Mesodermal cell (in vitro differentiated cells): Measurements from ENCODE around the gene PRRT2. TPM values are rescaled to one million over a fixed set of nuclear protein-coding genes. Genes with fewer than 3 reads are reported as not detected.
"Not testable (repeated sequence)": the region's sequence is repeated elsewhere in the genome, so short reads cannot be mapped to it uniquely, and the experiment has no call there.

Source experiments
- H3K27ac ChIP-seq: 2 replicates; pipeline ENCODE4 v1.7.0; 2013; ENCODE audit warnings: mild to moderate bottlenecking, low read depth, low read length, moderate library complexity; ENCODE audit not compliant: severe bottlenecking
- H3K36me3 ChIP-seq: 2 replicates; pipeline ENCODE4 v1.7.1; 2013; ENCODE audit warnings: mild to moderate bottlenecking, low read length, moderate library complexity; ENCODE audit not compliant: control insufficient read depth, insufficient read depth
- H3K4me1 ChIP-seq: one replicate; pipeline ENCODE4 v1.7.1; 2013; ENCODE audit warnings: mild to moderate bottlenecking, low read length; ENCODE audit not compliant: insufficient read depth, control insufficient read depth, poor library complexity, severe bottlenecking
- H3K4me3 ChIP-seq: 2 replicates; pipeline ENCODE4 v1.7.0; 2013; ENCODE audit warnings: low read length, control low read depth, mild to moderate bottlenecking; ENCODE audit not compliant: insufficient read depth, poor library complexity, severe bottlenecking; ENCODE audit errors: extremely low read depth
- H3K9me3 ChIP-seq: 2 replicates; pipeline ENCODE4 v1.7.1; 2013; ENCODE audit warnings: mild to moderate bottlenecking, low read length, moderate library complexity; ENCODE audit not compliant: control insufficient read depth
- WGBS, 2 experiments: methylation state at CpG; one replicate each; pipeline ENCODE4 v1.1.5; 2013; ENCODE audit warnings: missing lambda C conversion rate in 2 of 2; ENCODE audit not compliant: insufficient coverage in 2 of 2; 5-methylcytosine and 5-hydroxymethylcytosine counted together
- polyA plus RNA-seq, 2 experiments: library from polyadenylated mRNA; stranded (reverse); fragments of 50-300 nt; gene quantifications; one replicate each; pipeline ENCODE4 v1.2.3, GENCODE V29; 2013

The PRRT2 gene
- polyA plus RNA-seq (2013, experiment 1 of 2) = 32.8 TPM
- polyA plus RNA-seq (2013, experiment 2 of 2) = 25.6 TPM

GRCh38 chr16:29811896-29812665 is at the start of gene PRRT2:
Gene PRRT2, plus strand, starts transcription at chr16:29812193. Its CDS starts 862 bp downstream, at chr16:29813055.
- H3K4me3 ChIP-seq = peak within 1 kb of the TSS; percentile 57
- H3K4me1 ChIP-seq = peaks cover 46% of the 10 kb centered on the region
- peaks cover 25% of the 10 kb centered on the region for H3K36me3 ChIP-seq
- H3K27ac ChIP-seq = peak within 1 kb of the TSS; percentile 92
- WGBS, 2 experiments = 1 to 2% methylated on average over 44 to 46 of the region's 69 CpGs
- no peaks in the 10 kb centered on the region for H3K9me3 ChIP-seq

GRCh38 chr16:29763326-29763725 is 48.7 kb upstream of the PRRT2 start:
- no peaks in the 10 kb centered on the region for H3K9me3 ChIP-seq
- 86 to 98% methylated on average over 5 to 6 of the region's 6 CpGs for WGBS, 2 experiments
- no peaks in the 10 kb centered on the region for H3K4me1 ChIP-seq
- no peak overlapping the region for H3K4me3 ChIP-seq
- H3K36me3 ChIP-seq = no peaks in the 10 kb centered on the region
- no peak overlapping the region for H3K27ac ChIP-seq

GRCh38 chr16:29765167-29766032 is 46.6 kb upstream of the PRRT2 start:
- H3K27ac ChIP-seq = no peak overlapping the region
- WGBS, 2 experiments = 82 to 92% methylated on average over 9 to 12 of the region's 15 CpGs
- H3K4me1 ChIP-seq = no peaks in the 10 kb centered on the region
- no peaks in the 10 kb centered on the region for H3K36me3 ChIP-seq
- no peak overlapping the region for H3K4me3 ChIP-seq
- H3K9me3 ChIP-seq = no peaks in the 10 kb centered on the region

GRCh38 chr16:29766571-29766970 is 45.4 kb upstream of the PRRT2 start:
- H3K9me3 ChIP-seq = no peaks in the 10 kb centered on the region
- WGBS, 2 experiments = 100% methylated on average over 1 to 2 of the region's 3 CpGs
- no peak overlapping the region for H3K4me3 ChIP-seq
- no peaks in the 10 kb centered on the region for H3K36me3 ChIP-seq
- no peaks in the 10 kb centered on the region for H3K4me1 ChIP-seq
- no peak overlapping the region for H3K27ac ChIP-seq

GRCh38 chr16:29767062-29767461 is 44.9 kb upstream of the PRRT2 start:
- Histone ChIP-seq H3K4me1 (no peaks in the 10 kb centered on the region), H3K4me3 (no peak overlapping the region), H3K9me3 (no peaks in the 10 kb centered on the region), H3K36me3 (no peaks in the 10 kb centered on the region), H3K27ac (no peak overlapping the region)
- 88% methylated on average over 2 of the region's 3 CpGs for WGBS, 2 experiments

- no peak overlapping the region for H3K4me3 ChIP-seq
- no peaks in the 10 kb centered on the region for H3K4me1 ChIP-seq
- H3K9me3 ChIP-seq = no peaks in the 10 kb centered on the region
- H3K36me3 ChIP-seq = no peaks in the 10 kb centered on the region
- no peak overlapping the region for H3K27ac ChIP-seq
- 75 to 85% methylated on average over 1 to 2 of the region's 2 CpGs for WGBS, 2 experiments
Measured at GRCh38 chr16:29769507-29769906, 42.5 kb upstream of the PRRT2 start.

GRCh38 chr16:29770250-29770929 is 41.6 kb upstream of the PRRT2 start:
- Histone ChIP-seq H3K4me3 (no peak overlapping the region), H3K4me1 (no peaks in the 10 kb centered on the region), H3K27ac (no peak overlapping the region), H3K36me3 (no peaks in the 10 kb centered on the region), H3K9me3 (no peaks in the 10 kb centered on the region)
- 90 to 100% methylated on average over 3 to 4 of the region's 7 CpGs for WGBS, 2 experiments

- H3K9me3 ChIP-seq, H3K27ac ChIP-seq, H3K4me3 ChIP-seq, H3K36me3 ChIP-seq, H3K4me1 ChIP-seq: not testable (repeated sequence)
- WGBS, 2 experiments = 94 to 97% methylated on average over 7 of the region's 7 CpGs
Measured at GRCh38 chr16:29772330-29772729, 39.7 kb upstream of the PRRT2 start.

- 90 to 94% methylated on average over 3 of the region's 5 CpGs for WGBS, 2 experiments
- H3K9me3 ChIP-seq = no peaks in the 10 kb centered on the region
- no peak overlapping the region for H3K4me3 ChIP-seq
- H3K27ac ChIP-seq = no peak overlapping the region
- peaks cover 10% of the 10 kb centered on the region for H3K4me1 ChIP-seq
- H3K36me3 ChIP-seq = no peaks in the 10 kb centered on the region
Measured at GRCh38 chr16:29774730-29775129, 37.3 kb upstream of the PRRT2 start.

- 74 to 91% methylated on average over 2 of the region's 4 CpGs for WGBS, 2 experiments
Measured at GRCh38 chr16:29775742-29776408, 36.1 kb upstream of the PRRT2 start.

More at GRCh38 chr16:29775742-29776408, 36.1 kb upstream of the PRRT2 start:
- H3K27ac ChIP-seq = no peak overlapping the region
- no peak overlapping the region for H3K4me3 ChIP-seq
- H3K4me1 ChIP-seq = peaks cover 12% of the 10 kb centered on the region
- H3K36me3 ChIP-seq = no peaks in the 10 kb centered on the region
- H3K9me3 ChIP-seq = no peaks in the 10 kb centered on the region
